Left ventricle myocardium inferior (tissue), 1 donor: ENCODE results near the gene ANO10. TPM values are rescaled to one million over a fixed set of nuclear protein-coding genes. Genes with fewer than 3 reads are reported as not detected.
"Not testable (repeated sequence)": the region's sequence is repeated elsewhere in the genome, so short reads cannot be mapped to it uniquely, and the experiment has no call there.

ENCODE experiments used
- DNase-seq: peaks from one replicate; pipeline ENCODE4 v3.0.0-alpha.2; 2020
- H3K27ac ChIP-seq: fragments of 200-600 bp; replicated peaks from 2 replicates; pipeline ENCODE4 v1.8.0; 2021
- H3K27me3 ChIP-seq: fragments of 200-600 bp; 2 replicates; pipeline ENCODE4 v1.8.0; 2021; ENCODE audit warnings: low read depth
- H3K36me3 ChIP-seq: fragments of 200-600 bp; 2 replicates; pipeline ENCODE4 v1.8.0; 2021
- H3K4me1 ChIP-seq: fragments of 200-600 bp; 2 replicates; pipeline ENCODE4 v1.8.0; 2021
- H3K4me3 ChIP-seq: fragments of 200-600 bp; 2 replicates; pipeline ENCODE4 v1.8.0; 2021; ENCODE audit warnings: mild to moderate bottlenecking, moderate library complexity
- H3K9me3 ChIP-seq: fragments of 200-600 bp; replicated peaks from 2 replicates; pipeline ENCODE4 v1.8.0; 2021
- CTCF ChIP-seq: fragments of 200-600 bp; IDR thresholded peaks from 2 replicates; pipeline ENCODE4 v1.8.0; 2021; ENCODE audit warnings: antibody characterized with exemption, mild to moderate bottlenecking, borderline replicate concordance
- intact Hi-C: fragments of 100-400 bp; cut with micrococcal nuclease; formaldehyde crosslinking; loops from one replicate; pipeline ENCODE4 v1.11.0; 2022
- total RNA-seq: library from RNA; stranded (reverse); fragmentation: NEBNext Ultra II Directional; extraction: Animal tissue kit (Norgen Biotek cat#: 25700); gene quantifications from one replicate; pipeline ENCODE4 v1.2.1, GENCODE V29; 2021
- donor health status: DM: no; HTN: yes; CAD: no; lungs with severe emphysema.

Gene ANO10
- total RNA-seq, 1 donor from 2014 or later: 12.6 TPM

- Histone ChIP-seq H3K27me3 (no peaks in the 10 kb centered on the region), H3K4me3 (no peak overlapping the region), H3K9me3 (no peaks in the 10 kb centered on the region), H3K36me3 (no peaks in the 10 kb centered on the region), H3K27ac (no peak overlapping the region), H3K4me1 (no peaks in the 10 kb centered on the region)
- no peak for DNase-seq
- no peak for TF ChIP-seq CTCF
- intact Hi-C loops: loop anchor here (10.0 kb wide), 1 partner anchor 95 kb away; no protein-coding TSS in a partner anchor
These were observed 131.9 kb downstream of the ANO10 start for GRCh38 chr3:43489930-43490329.

GRCh38 chr3:43485931-43486330, 135.9 kb downstream of the ANO10 start:
- no peaks in the 10 kb centered on the region for H3K27me3 ChIP-seq
- intact Hi-C loops: no loop called here
- no peaks in the 10 kb centered on the region for H3K4me1 ChIP-seq

GRCh38 chr3:43484926-43485488, 136.8 kb downstream of the ANO10 start:
- no peak for TF ChIP-seq CTCF
- no peak overlapping the region for H3K27ac ChIP-seq
- no peak for DNase-seq
- no peak overlapping the region for H3K4me3 ChIP-seq
- no peaks in the 10 kb centered on the region for H3K9me3 ChIP-seq
- intact Hi-C loops: no loop called here
- no peaks in the 10 kb centered on the region for H3K27me3 ChIP-seq
- H3K4me1 ChIP-seq: no peaks in the 10 kb centered on the region
- no peaks in the 10 kb centered on the region for H3K36me3 ChIP-seq

More at GRCh38 chr3:43485931-43486330, 135.9 kb downstream of the ANO10 start:
- no peak for DNase-seq
- TF ChIP-seq CTCF: no peak
- H3K4me3 ChIP-seq: no peak overlapping the region
- H3K27ac ChIP-seq: no peak overlapping the region
- H3K9me3 ChIP-seq: no peaks in the 10 kb centered on the region
- no peaks in the 10 kb centered on the region for H3K36me3 ChIP-seq

GRCh38 chr3:43481375-43481774, 140.4 kb downstream of the ANO10 start:
- Histone ChIP-seq H3K27ac (no peak overlapping the region), H3K4me1 (peaks cover 17% of the 10 kb centered on the region), H3K27me3 (no peaks in the 10 kb centered on the region), H3K9me3 (no peaks in the 10 kb centered on the region), H3K4me3 (no peak overlapping the region), H3K36me3 (no peaks in the 10 kb centered on the region)
- no peak for DNase-seq
- no peak for TF ChIP-seq CTCF
- intact Hi-C loops: no loop called here

- DNase-seq, H3K9me3 ChIP-seq, H3K36me3 ChIP-seq, H3K27me3 ChIP-seq, H3K4me3 ChIP-seq, intact Hi-C loops: not testable (repeated sequence)
- Histone ChIP-seq H3K27ac (peak overlapping the region; percentile 59), H3K4me1 (peaks cover 17% of the 10 kb centered on the region)
These were observed 143.0 kb downstream of the ANO10 start for GRCh38 chr3:43478839-43479238.

GRCh38 chr3:43478118-43478785, 143.6 kb downstream of the ANO10 start:
- peaks cover 17% of the 10 kb centered on the region for H3K4me1 ChIP-seq
- no peaks in the 10 kb centered on the region for H3K36me3 ChIP-seq
- intact Hi-C loops: no loop called here
- H3K27ac ChIP-seq: peak overlapping the region; percentile 59
- H3K9me3 ChIP-seq: no peaks in the 10 kb centered on the region
- no peak overlapping the region for H3K4me3 ChIP-seq
- DNase-seq: no peak
- TF ChIP-seq CTCF: no peak
- H3K27me3 ChIP-seq: no peaks in the 10 kb centered on the region
